ENCODE data around the gene SOD2.
"Not testable (repeated sequence)": the region's sequence is repeated elsewhere in the genome, so short reads cannot be mapped to it uniquely, and the experiment has no call there.

SOD2 gene

GRCh38 chr6:159681191-159681880 is 11.7 kb downstream of the SOD2 start:
- DNase-seq, result no peak

- no peak for DNase-seq
These were observed 12.9 kb downstream of the SOD2 start for GRCh38 chr6:159680104-159680503.

- no peak for DNase-seq
These were observed 13.7 kb downstream of the SOD2 start for GRCh38 chr6:159679091-159680077.

DNA sequence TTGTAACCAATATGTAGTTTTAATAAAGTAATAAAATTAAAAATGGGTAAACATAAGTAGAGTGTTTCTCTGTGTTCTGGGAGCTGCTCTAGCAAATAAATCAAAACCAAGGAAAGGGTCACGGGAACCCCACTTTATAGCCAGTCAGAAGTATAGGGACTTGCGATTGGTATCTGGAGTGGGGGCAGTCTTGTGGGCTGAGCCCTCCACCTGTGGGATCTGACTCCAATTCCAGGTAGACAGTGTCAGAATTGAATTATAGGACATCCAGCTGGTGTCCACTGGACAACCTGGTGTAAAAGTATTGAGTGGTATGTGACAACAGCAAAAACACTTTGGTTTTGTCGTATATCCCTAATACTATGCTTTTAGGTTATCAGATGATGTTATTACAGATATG is 14.5 kb downstream of the SOD2 start:
- no peak for DNase-seq

- DNase-seq, result no peak
These were observed 15.4 kb downstream of the SOD2 start for GRCh38 chr6:159677506-159678165.

- DNase-seq, result no peak
These were observed 16.0 kb downstream of the SOD2 start for GRCh38 chr6:159676890-159677505.

DNA sequence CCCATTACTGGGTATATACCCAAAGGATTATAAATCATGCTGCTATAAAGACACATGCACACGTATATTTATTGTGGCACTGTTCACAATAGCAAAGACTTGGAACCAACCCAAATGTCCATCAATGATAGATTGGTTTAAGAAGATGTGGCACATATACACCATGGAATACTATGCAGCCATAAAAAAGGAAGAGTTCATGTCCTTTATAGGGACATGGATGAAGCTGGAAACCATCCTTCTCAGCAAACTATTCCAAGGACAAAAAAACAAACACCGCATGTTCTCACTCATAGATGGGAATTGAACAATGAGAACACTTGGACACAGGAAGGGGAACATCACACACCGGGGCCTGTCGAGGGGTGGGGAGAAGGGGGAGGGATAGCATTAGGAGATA is 16.8 kb downstream of the SOD2 start:
- not testable (repeated sequence) for DNase-seq

GRCh38 chr6:159665868-159666635 is 27.0 kb downstream of the SOD2 start:
- no peak for DNase-seq

DNA sequence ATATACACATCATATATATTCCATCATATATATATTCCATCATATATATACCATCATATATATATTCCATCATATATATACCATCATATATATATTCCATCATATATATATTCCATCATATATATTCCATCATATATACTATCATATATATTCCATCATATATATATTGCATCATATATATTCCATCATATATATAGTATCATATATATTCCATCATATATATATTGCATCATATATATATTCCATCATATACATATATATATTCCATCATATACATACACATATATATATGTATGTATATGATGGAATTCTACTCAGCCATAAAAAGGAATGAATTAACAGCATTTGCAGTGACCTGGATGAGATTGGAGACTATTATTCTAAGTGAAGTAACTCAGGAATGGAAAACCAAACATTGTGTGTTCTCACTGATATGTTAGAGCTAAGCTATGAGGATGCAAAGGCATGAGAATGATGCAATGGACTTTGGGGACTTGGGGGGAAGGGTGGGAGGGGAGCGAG is 29.6 kb downstream of the SOD2 start:
- DNase-seq, result not testable (repeated sequence)

DNA sequence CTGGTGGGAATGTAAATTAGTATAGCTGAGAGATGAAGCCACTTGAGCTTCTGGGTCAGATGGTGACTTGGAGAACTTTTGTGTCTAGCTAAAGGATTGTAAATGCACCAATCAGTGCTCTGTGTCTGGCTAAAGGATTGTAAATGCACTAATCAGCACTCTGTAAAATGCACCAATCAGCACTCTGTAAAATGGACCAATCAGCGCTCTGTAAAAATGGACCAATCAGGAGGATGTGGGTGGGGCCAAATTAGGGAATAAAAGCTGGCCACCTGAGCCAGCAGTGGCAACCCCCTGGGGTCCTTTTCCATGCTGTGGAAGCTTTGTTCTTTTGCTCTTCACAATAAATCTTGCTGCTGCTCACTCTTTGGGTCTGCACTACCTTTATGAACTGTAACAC is 31.1 kb downstream of the SOD2 start:
- not testable (repeated sequence) for DNase-seq

- DNase-seq, result no peak
These were observed 37.5 kb downstream of the SOD2 start for GRCh38 chr6:159655409-159655988.

DNA sequence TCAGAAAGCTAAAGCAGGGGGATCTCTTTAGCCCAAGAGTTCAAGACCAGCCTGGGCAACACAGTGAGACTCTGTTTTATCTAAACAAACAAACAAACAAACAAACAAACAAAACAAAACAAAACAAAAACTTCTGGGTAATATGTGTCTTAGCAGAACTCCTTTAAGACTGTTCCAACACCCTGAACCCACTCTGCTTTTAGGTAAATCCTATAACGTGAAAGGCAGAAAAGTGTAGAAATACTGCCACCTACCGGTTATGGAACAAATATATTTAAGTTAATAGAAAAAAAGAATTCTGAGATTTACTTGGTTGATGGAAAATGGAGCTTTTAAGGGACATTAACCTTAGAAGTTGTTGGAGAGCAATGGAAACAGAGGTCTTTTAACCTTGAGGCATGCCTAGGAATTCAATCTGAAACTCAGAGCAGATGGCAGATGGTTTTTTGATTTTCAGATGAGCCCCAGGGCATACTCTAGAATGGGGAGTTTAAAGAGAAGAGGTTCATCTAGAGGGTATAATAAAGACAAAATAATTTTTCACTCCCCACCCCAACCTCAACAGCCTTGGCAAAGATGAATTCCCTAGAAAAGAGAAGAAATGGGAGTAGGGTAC is 38.5 kb downstream of the SOD2 start:
- DNase-seq, result peak; percentile 77

DNA sequence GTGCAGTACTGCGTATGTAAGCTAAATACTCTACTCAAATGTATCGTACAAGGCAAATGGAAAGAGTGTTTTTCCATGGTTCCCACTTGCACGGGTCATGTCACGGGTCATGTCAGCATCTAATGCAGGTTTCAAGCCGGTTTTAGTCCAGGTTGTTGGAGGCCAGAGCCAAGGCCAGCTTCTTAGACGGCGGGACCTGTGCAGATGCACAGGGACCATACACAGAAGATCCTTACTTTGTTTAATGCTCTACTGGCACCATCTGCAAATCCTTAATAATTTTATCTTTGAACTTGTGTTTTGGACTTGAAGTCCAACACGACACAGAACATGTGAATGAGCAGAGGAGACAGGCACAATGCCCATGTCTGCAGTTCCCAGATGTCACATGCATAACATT is 42.7 kb downstream of the SOD2 start:
- no peak for DNase-seq

DNA sequence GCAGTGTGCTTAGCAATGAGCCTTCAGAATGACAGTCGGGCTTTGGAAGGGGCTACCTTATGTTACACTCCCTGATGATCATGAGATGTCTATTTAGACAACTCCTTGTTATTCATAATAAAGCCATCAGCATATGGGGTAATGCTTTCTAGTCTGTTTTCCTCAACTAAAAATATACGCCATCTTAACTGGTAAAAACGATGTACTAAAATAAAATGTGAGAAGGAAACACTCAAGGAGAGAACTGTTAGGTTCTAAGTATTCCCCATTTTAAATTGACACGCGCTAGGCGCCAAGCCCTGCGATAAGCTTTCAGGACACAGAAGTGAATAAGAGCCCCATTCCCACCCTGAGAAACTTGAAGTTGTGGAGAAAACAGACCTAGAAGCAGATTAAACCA is 43.6 kb downstream of the SOD2 start:
- no peak for DNase-seq

DNA sequence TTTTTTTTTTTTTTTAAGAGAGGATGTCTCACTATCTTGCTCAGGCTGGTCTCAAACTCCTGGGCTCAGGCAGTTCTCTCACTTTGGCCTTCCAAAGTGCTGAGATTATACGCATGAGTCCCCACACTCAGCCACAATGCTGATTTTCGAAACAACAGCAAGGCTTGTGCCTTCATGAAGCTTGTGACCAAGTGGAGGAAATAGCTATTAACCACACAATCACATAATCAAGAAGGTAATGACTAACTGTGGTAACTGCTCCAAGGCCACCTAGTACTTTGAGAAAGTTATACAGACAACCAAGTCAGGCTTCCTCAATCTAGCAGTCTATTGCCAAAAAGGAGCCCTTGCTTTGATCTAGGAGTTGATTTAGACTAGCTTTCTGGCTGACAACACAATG is 46.3 kb downstream of the SOD2 start:
- no peak for DNase-seq

DNA sequence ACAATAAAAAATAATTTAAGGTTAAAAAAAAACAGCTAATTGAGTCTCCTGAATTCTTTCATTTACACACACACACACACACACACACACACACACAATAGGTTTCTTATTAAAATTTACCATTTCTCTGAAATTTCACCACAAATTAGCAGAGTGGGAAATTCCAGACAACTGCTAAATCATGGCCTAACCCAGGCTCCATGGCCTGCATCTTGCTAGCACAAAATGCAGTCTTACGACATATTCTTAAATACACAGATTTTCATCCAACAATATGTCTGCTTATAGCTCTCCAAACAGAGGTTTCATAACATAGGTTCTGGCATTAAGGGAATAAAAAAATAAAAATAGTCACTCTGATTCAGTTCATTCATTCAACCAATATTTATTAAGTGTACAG is 46.9 kb downstream of the SOD2 start:
- no peak for DNase-seq

GRCh38 chr6:159645640-159646039 is 47.4 kb downstream of the SOD2 start:
- no peak for DNase-seq

All from amniotic stem cell (primary cell).